OCI-LY3 (cell line): Measurements from ENCODE around the gene MUC4.
"Not testable (repeated sequence)": the region's sequence is repeated elsewhere in the genome, so short reads cannot be mapped to it uniquely, and the experiment has no call there.

Experiments used
- H2AFZ ChIP-seq: fragments of 200-600, 300-600 bp; shearing (Covaris generic); 2 replicates; pipeline ENCODE4 v1.6.0; 2014; ENCODE audit warnings: antibody characterized with exemption, low read depth, low read length
- H3K27ac ChIP-seq: fragments of 200-600, 300-600 bp; sonication (generic); 2 replicates; pipeline ENCODE4 v1.5.1; 2014; ENCODE audit warnings: mild to moderate bottlenecking, low read length, moderate library complexity, mixed read lengths
- H3K27me3 ChIP-seq: fragments of 200-600, 300-600 bp; sonication (generic); 2 replicates; pipeline ENCODE4 v1.6.1; 2014; ENCODE audit warnings: low read depth, low read length, mixed read lengths
- H3K36me3 ChIP-seq: fragments of 200-600, 300-600 bp; sonication (generic); replicated peaks from 2 replicates; pipeline ENCODE3; 2014; ENCODE audit warnings: low read depth, low read length, mixed read lengths
- H3K4me1 ChIP-seq: fragments of 300-600, 200-600 bp; sonication (generic); 2 replicates; pipeline ENCODE4 v1.6.1; 2014; ENCODE audit warnings: low read length, mixed read lengths
- H3K4me2 ChIP-seq: fragments of 200-600, 300-600 bp; sonication (generic); 2 replicates; pipeline ENCODE4 v1.6.1; 2014; ENCODE audit warnings: low read length, mixed read lengths
- H3K4me3 ChIP-seq: fragments of 300-600, 200-600 bp; sonication (generic); 2 replicates; pipeline ENCODE4 v1.5.1; 2014; ENCODE audit warnings: antibody characterized with exemption, mild to moderate bottlenecking, low read length, moderate library complexity
- H3K79me2 ChIP-seq: fragments of 300-600, 200-600 bp; shearing (Covaris generic); 2 replicates; pipeline ENCODE4 v1.6.1; 2014; ENCODE audit warnings: mild to moderate bottlenecking, low read length, mixed read lengths
- H3K9ac ChIP-seq: fragments of 300-600, 200-600 bp; shearing (Covaris generic); 2 replicates; pipeline ENCODE4 v1.6.0; 2014; ENCODE audit warnings: mild to moderate bottlenecking, low read length, moderate library complexity
- H3K9me3 ChIP-seq: fragments of 200-600, 300-600 bp; shearing (Covaris generic); 2 replicates; pipeline ENCODE4 v1.6.1; 2014; ENCODE audit warnings: low read length, mixed read lengths; ENCODE audit not compliant: insufficient read depth
- H4K20me1 ChIP-seq: fragments of 200-600, 300-600 bp; sonication (generic); 2 replicates; pipeline ENCODE4 v1.6.1; 2016; ENCODE audit warnings: low read length, mixed read lengths; ENCODE audit not compliant: insufficient read depth
- EZH2phosphoT487 ChIP-seq: fragments of 200-600 bp; shearing (Covaris generic); IDR thresholded peaks from 2 replicates; pipeline ENCODE4 v1.6.1; 2018; ENCODE audit warnings: antibody characterized with exemption, mixed run types, low read depth
- TF ChIP-seq, protein P1 (sequence below): fragments of 200-600, 300-600 bp; sonication (generic); IDR thresholded peaks from 2 replicates; pipeline ENCODE4 v1.5.1; 2014; ENCODE audit warnings: antibody characterized with exemption, low read length, low read depth

MUC4 gene

DNA sequence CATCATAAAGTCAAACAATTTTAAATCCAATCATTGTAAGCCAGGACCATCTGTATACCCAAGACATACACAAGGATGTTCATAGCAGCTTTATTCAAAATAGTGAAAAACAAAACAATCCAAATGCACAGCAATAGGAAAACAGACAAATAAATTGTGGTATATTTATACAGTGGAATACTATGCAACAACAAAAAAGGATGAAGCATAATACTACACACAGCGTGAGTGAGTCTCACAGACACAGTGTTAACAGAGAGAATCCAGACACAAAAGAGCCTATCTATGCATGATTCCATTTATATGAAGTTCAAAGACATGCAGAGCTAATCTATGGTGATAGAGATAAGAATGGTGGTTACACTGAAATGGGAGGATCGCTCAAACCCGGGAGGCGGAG lies 96.6 kb downstream of the MUC4 start:
- TF ChIP-seq EZH2phosphoT487 = no peak
- TF ChIP-seq, protein P1, sequence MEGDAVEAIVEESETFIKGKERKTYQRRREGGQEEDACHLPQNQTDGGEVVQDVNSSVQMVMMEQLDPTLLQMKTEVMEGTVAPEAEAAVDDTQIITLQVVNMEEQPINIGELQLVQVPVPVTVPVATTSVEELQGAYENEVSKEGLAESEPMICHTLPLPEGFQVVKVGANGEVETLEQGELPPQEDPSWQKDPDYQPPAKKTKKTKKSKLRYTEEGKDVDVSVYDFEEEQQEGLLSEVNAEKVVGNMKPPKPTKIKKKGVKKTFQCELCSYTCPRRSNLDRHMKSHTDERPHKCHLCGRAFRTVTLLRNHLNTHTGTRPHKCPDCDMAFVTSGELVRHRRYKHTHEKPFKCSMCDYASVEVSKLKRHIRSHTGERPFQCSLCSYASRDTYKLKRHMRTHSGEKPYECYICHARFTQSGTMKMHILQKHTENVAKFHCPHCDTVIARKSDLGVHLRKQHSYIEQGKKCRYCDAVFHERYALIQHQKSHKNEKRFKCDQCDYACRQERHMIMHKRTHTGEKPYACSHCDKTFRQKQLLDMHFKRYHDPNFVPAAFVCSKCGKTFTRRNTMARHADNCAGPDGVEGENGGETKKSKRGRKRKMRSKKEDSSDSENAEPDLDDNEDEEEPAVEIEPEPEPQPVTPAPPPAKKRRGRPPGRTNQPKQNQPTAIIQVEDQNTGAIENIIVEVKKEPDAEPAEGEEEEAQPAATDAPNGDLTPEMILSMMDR = no peak
- peaks cover 7% of the 10 kb centered on the region for H3K36me3 ChIP-seq
- H3K27me3 ChIP-seq = peaks cover 9% of the 10 kb centered on the region; the same call in 1 of the 2 replicates
- H3K9ac ChIP-seq = no peak overlapping the region
- peaks cover 16% of the 10 kb centered on the region for H3K4me1 ChIP-seq
- no peak overlapping the region for H3K4me2 ChIP-seq
- H3K4me3 ChIP-seq = no peak overlapping the region
- no peak overlapping the region for H3K27ac ChIP-seq
- no peak overlapping the region for H2AFZ ChIP-seq
- H3K79me2 ChIP-seq = no peaks in the 10 kb centered on the region
- no peaks in the 10 kb centered on the region for H4K20me1 ChIP-seq
- H3K9me3 ChIP-seq = peaks cover 5% of the 10 kb centered on the region; the same call in 1 of the 2 replicates

DNA sequence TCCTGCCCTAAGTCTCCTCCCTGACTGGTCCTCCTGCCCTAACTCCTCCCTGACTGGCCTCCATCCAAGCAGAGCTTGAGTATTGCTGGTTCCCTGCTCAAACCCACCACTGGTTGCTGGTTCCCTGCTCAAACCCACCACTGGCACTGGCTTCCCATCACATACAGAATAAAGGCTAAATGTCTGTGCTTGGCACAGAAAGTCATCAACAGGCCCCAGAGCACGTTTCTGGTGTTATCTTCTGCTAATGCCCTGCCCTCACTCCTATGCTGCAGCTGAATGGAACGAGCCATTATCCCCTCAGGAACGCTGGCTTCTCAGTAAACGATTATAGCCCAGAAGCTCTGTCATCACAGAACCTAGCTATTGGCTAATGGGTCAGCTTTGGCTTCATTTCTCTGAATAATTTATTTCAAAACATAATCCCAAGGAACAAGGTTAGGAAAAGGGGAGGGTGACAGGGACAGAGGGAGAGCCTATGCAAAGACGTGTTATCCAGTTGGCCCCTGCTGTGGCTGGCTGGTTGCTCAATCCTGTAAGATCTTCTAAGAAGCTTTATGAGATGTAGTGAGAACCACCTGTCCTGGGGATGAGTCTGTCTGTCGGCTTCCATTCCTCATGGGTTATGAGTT lies 97.2 kb downstream of the MUC4 start:
- H3K9ac ChIP-seq = no peak overlapping the region
- TF ChIP-seq, protein P1 = no peak
- no peak for TF ChIP-seq EZH2phosphoT487
- no peak overlapping the region for H3K27ac ChIP-seq
- peaks cover 7% of the 10 kb centered on the region; the same call in 1 of the 2 replicates for H3K27me3 ChIP-seq
- H3K79me2 ChIP-seq = no peaks in the 10 kb centered on the region
- no peak overlapping the region for H3K4me3 ChIP-seq
- H3K36me3 ChIP-seq = peaks cover 7% of the 10 kb centered on the region
- H3K4me1 ChIP-seq = peaks cover 22% of the 10 kb centered on the region
- peaks cover 5% of the 10 kb centered on the region; the same call in 1 of the 2 replicates for H3K9me3 ChIP-seq
- H2AFZ ChIP-seq = no peak overlapping the region
- no peaks in the 10 kb centered on the region for H4K20me1 ChIP-seq
- no peak overlapping the region for H3K4me2 ChIP-seq

DNA sequence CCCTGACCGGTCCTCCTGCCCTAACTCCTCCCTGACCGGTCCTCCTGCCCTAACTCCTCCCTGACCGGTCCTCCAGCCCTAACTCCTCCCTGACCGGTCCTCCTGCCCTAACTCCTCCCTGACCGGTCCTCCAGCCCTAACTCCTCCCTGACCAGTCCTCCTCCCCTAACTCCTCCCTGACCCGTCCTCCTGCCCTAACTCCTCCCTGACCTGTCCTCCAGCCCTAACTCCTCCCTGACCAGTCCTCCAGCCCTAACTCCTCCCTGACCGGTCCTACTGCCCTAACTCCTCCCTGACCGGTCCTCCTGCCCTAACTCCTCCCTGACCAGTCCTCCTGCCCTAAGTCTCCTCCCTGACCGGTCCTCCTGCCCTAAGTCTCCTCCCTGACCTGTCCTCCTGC lies 98.6 kb downstream of the MUC4 start:
- not testable (repeated sequence) for H2AFZ ChIP-seq, H3K27me3 ChIP-seq, H4K20me1 ChIP-seq, H3K27ac ChIP-seq, H3K9me3 ChIP-seq, H3K9ac ChIP-seq, H3K4me3 ChIP-seq, H3K36me3 ChIP-seq, H3K4me2 ChIP-seq, H3K79me2 ChIP-seq
- peaks cover 32% of the 10 kb centered on the region for H3K4me1 ChIP-seq

DNA sequence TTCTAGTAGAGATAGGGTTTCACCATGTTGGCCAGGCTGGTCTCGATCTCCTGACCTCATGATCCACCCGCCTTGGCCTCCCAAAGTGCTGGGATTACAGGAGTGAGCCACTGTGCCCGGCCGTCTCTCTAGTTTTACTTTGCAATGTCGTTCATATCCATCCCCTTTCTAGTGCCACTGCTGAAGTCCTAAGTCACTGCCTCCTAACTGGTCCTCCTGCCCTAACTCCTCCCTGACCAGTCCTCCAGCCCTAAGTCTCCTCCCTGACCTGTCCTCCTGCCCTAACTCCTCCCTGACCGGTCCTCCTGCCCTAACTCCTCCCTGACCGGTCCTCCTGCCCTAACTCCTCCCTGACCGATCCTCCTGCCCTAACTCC lies 99.2 kb downstream of the MUC4 start:
- H3K27ac ChIP-seq, H4K20me1 ChIP-seq, H3K79me2 ChIP-seq, H2AFZ ChIP-seq, H3K9ac ChIP-seq, H3K36me3 ChIP-seq, H3K4me3 ChIP-seq, H3K27me3 ChIP-seq, H3K9me3 ChIP-seq, H3K4me2 ChIP-seq: not testable (repeated sequence)
- H3K4me1 ChIP-seq = peaks cover 32% of the 10 kb centered on the region

DNA sequence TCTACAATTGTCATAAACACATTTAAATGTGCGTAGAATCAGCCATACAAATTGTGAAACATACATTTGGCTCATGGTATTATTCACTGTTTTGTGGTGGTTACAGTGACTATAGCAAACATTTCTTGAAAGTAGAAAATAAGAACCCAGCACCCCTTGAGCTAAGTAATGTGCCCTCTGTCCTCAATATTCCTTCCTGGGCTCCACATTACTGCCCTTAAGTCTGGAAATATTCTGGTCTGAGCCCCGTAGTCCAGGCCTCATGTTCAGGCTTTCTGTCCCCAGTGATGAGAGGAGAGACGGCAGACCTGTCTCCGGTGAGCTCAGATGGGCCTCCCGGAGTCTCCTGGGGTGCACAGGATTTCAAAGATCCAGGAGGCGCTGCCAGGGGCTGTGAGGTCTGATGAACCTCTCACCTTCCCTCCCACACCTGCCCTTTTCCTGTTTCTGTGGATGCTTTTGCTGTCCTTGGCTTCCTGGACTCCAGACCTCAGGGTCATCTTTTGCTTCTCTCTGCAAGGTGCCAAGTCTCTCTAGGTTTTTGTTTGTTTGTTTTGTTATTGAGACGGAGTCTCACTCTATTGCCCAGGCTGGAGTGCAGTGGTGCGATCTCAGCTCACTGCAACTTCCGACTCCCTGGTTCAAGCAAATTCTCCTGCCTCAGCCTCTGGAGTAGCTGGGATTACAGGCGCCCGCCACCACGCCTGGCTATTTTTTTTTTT lies 99.8 kb downstream of the MUC4 start:
- TF ChIP-seq, protein P1 = no peak
- no peak for TF ChIP-seq EZH2phosphoT487
- Histone ChIP-seq H3K9ac (no peak overlapping the region), H3K27me3 (no peaks in the 10 kb centered on the region), H4K20me1 (no peaks in the 10 kb centered on the region), H3K27ac (no peak overlapping the region), H3K4me3 (no peak overlapping the region), H3K9me3 (peaks cover 5% of the 10 kb centered on the region; the same call in 1 of the 2 replicates), H2AFZ (no peak overlapping the region), H3K79me2 (no peaks in the 10 kb centered on the region), H3K4me2 (no peak overlapping the region), H3K36me3 (peaks cover 7% of the 10 kb centered on the region), H3K4me1 (peaks cover 31% of the 10 kb centered on the region)

DNA sequence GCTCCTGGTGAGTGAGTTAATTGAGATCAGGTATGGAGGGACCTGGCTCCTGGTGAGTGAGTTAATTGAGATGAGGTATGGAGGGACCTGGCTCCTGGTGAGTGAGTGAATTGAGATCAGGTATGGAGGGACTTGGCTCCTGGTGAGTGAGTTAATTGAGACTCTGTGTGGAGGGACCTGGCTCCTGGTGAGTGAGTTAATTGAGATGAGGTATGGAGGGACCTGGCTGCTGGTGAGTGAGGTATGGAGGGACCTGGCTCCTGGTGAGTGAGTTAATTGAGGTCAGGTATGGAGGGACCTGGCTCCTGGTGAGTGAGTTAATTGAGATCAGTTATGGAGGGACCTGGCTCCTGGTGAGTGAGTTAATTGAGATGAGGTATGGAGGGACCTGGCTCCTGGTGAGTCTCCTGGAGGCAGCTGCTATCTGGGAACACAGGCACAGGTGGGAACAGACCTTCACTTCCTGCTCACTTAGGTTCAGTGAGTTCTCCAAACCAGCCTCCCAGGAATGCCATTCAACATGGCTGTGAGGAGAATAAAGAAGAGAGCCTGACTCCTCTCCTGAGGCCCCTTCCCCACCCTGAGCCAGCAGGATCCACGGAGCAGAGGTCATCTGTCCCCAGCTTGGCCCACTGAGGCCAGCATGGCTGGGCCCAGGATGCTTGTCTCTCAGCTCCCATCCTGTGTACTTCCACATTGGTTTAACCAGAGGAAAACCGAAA lies 100.5 kb downstream of the MUC4 start:
- H4K20me1 ChIP-seq, H3K36me3 ChIP-seq, H2AFZ ChIP-seq, H3K79me2 ChIP-seq, H3K9me3 ChIP-seq, H3K27ac ChIP-seq, H3K4me2 ChIP-seq, H3K9ac ChIP-seq, H3K27me3 ChIP-seq, H3K4me3 ChIP-seq: not testable (repeated sequence)
- peaks cover 24% of the 10 kb centered on the region for H3K4me1 ChIP-seq
